Testis (tissue), 2 donors: ENCODE results near the gene GNG10.

ENCODE experiments used
- POLR2A ChIP-seq: fragments of 450-650 bp; IDR thresholded peaks from one replicate; pipeline ENCODE4 v1.6.1; 2017; ENCODE audit warnings: antibody characterized with exemption, mild to moderate bottlenecking, moderate library complexity
- TF ChIP-seq, protein P1 (sequence below), 3 experiments: fragments of 450-650 bp in 2 of 3; fragments of 200-600 bp in 1 of 3; sonication (generic) in 1 of 3; IDR thresholded peaks; one replicate each; pipeline ENCODE4 v1.5.1; 2016 to 2019; ENCODE audit warnings: antibody characterized with exemption in 3 of 3, mild to moderate bottlenecking in 2 of 3, moderate library complexity in 1 of 3

DNA sequence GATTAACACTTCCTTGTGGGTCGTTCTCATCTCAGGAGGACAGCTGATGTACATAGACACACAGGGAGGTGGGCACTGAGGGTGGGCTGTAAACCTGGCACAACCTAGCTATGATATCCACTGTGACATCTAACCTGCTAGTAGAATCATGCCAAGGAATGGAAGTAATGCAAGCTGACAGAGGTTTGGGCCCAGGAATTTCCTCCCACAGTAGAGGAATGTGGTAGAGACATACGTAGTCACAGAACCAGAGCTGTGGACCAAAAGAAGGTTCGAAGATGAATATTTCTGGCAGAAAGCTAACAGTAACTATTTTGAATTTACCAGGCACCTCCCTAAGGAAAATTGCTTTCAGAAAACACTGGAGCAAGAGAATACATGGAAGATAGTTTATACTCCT, 45.5 kb upstream of the GNG10 start:
- TF ChIP-seq, protein P1, sequence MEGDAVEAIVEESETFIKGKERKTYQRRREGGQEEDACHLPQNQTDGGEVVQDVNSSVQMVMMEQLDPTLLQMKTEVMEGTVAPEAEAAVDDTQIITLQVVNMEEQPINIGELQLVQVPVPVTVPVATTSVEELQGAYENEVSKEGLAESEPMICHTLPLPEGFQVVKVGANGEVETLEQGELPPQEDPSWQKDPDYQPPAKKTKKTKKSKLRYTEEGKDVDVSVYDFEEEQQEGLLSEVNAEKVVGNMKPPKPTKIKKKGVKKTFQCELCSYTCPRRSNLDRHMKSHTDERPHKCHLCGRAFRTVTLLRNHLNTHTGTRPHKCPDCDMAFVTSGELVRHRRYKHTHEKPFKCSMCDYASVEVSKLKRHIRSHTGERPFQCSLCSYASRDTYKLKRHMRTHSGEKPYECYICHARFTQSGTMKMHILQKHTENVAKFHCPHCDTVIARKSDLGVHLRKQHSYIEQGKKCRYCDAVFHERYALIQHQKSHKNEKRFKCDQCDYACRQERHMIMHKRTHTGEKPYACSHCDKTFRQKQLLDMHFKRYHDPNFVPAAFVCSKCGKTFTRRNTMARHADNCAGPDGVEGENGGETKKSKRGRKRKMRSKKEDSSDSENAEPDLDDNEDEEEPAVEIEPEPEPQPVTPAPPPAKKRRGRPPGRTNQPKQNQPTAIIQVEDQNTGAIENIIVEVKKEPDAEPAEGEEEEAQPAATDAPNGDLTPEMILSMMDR (IDR thresholded peaks at IDR 0.05) = no peak
- TF ChIP-seq POLR2A = no peak
